ENCODE measurements around the gene GABRD. TPM values are rescaled to one million over a fixed set of nuclear protein-coding genes. Genes with fewer than 3 reads are reported as not detected.

Gene GABRD, protein sequence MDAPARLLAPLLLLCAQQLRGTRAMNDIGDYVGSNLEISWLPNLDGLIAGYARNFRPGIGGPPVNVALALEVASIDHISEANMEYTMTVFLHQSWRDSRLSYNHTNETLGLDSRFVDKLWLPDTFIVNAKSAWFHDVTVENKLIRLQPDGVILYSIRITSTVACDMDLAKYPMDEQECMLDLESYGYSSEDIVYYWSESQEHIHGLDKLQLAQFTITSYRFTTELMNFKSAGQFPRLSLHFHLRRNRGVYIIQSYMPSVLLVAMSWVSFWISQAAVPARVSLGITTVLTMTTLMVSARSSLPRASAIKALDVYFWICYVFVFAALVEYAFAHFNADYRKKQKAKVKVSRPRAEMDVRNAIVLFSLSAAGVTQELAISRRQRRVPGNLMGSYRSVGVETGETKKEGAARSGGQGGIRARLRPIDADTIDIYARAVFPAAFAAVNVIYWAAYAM
- total RNA-seq: not detected

DNA sequence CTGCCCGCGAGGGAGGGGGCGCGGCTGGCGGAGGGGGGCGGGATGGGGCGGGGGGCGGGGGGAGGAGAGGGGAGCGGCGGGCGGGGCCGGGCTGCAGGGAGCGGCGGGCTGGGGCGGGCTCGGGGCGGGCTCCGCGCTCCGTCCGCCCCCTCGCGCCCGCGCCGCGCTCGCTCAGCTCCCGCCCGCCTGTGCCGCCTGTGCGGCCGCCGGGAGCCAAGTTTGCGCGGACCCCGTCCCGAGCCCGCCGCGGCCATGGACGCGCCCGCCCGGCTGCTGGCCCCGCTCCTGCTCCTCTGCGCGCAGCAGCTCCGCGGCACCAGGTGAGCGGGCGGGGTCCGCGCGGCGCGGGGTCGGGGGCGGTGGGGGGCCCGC, at the start of gene GABRD:
Gene GABRD, plus strand, starts transcription at position 174 of the 372 bp plus-strand sequence. Its CDS starts 79 bp downstream, at position 253.
- H3K9me3 ChIP-seq: no peaks in the 10 kb centered on the region
- H3K36me3 ChIP-seq: no peaks in the 10 kb centered on the region
- no peak within 1 kb of the TSS for H3K27ac ChIP-seq
- no peak for DNase-seq (ENCODE audit: low spot score in 2 of 2)
- TF ChIP-seq, protein P1, sequence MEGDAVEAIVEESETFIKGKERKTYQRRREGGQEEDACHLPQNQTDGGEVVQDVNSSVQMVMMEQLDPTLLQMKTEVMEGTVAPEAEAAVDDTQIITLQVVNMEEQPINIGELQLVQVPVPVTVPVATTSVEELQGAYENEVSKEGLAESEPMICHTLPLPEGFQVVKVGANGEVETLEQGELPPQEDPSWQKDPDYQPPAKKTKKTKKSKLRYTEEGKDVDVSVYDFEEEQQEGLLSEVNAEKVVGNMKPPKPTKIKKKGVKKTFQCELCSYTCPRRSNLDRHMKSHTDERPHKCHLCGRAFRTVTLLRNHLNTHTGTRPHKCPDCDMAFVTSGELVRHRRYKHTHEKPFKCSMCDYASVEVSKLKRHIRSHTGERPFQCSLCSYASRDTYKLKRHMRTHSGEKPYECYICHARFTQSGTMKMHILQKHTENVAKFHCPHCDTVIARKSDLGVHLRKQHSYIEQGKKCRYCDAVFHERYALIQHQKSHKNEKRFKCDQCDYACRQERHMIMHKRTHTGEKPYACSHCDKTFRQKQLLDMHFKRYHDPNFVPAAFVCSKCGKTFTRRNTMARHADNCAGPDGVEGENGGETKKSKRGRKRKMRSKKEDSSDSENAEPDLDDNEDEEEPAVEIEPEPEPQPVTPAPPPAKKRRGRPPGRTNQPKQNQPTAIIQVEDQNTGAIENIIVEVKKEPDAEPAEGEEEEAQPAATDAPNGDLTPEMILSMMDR (IDR thresholded peaks at IDR 0.05): no peak
- intact Hi-C loops (cut with DNase I): no loop called here
- peaks cover 0 to 3% of the 10 kb centered on the region in 2 donors for H3K4me1 ChIP-seq
- H3K27me3 ChIP-seq: peaks cover 25% of the 10 kb centered on the region
- H3K4me3 ChIP-seq: peak within 1 kb of the TSS; percentile 14 to 30

DNA sequence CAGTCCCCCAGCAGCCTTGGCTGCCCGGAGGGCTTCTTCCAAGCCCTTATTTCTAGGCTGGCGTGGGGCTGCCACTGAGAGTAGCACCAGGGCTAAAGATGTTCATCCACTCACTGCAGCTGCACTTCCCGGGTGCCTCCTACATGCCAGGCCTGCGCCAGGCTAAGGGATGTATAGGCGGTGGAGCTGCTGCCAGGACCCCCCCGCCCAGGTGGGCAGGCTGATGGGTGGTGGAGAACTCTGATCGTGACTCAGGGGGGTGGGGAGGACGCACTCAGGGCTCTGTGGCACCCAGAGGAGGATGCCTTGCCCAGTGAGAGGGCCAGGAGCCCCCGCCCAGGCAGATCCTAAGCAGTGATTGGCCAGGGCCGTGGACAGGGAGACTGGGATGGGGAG, 49.6 kb upstream of the GABRD start:
- H3K4me3 ChIP-seq: no peak overlapping the region
- intact Hi-C loops (cut with DNase I): no loop called here
- H3K9me3 ChIP-seq: no peaks in the 10 kb centered on the region
- DNase-seq (ENCODE audit: low spot score in 2 of 2): no peak
- no peak overlapping the region for H3K27ac ChIP-seq
- TF ChIP-seq, protein P1 (IDR thresholded peaks at IDR 0.05): no peak
- no peaks in the 10 kb centered on the region for H3K27me3 ChIP-seq
- H3K4me1 ChIP-seq: no peaks in the 10 kb centered on the region
- H3K36me3 ChIP-seq: no peaks in the 10 kb centered on the region

DNA sequence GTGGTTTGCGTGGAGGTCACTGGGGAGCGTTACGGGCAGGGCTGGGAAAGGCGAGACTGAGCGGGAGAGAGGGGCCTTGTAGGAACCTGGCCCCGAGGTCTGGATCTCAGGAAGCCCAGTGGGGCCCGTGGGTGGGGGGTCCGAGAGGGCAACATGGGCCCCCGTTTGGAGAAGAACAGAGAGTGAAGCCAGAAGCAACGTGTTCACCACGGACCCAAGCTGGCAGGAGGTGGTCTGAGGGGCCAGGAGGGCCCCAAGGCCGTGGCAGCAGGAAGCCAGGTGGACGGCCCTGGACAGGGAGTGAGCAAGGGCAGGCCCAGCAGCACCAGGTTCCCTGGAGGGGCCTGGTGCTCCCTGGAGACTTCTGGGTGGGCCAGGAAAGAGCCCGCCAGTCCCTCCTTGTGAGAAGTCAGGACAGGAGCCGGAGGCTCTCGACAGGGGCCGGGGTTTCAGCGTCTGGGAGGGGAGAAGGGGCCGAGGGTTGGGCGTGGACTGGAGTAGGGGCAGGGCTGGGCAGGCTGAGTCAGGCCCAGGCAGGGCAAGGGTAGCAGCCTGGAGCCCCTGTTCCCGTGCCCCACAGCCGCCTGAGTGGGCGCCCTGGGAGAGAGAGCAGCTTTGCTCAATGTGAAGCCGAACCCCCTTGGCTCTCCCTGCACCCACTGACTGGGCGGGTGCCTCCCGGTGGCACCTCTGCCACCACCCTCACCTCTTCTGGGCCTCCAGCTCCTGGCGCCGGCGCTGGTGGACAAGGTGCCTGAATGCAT, 49.0 kb upstream of the GABRD start:
- H3K27me3 ChIP-seq: no peaks in the 10 kb centered on the region
- TF ChIP-seq, protein P1 (IDR thresholded peaks at IDR 0.05): no peak
- H3K4me3 ChIP-seq: no peak overlapping the region
- no peak overlapping the region for H3K27ac ChIP-seq
- no peaks in the 10 kb centered on the region for H3K9me3 ChIP-seq
- intact Hi-C loops (cut with DNase I): no loop called here
- H3K4me1 ChIP-seq: no peaks in the 10 kb centered on the region
- no peak for DNase-seq (ENCODE audit: low spot score in 2 of 2)
- no peaks in the 10 kb centered on the region for H3K36me3 ChIP-seq

DNA sequence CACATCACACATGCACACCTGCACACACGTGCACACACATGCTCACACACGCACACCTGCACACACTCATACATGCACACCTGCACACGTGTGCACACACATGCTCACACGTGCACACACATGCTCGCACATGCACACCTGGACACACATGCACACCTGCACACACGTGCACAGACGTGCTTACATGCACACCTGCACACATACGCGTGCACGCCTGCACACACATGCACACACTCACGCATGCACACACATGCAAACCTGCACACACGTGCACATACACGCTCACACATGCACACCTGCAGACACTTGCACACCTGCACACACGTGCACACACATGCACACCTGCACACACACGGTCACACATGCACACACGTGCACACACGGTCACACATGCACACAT, 48.1 kb upstream of the GABRD start:
- no peaks in the 10 kb centered on the region for H3K4me1 ChIP-seq
- no peaks in the 10 kb centered on the region for H3K36me3 ChIP-seq
- no peak for DNase-seq (ENCODE audit: low spot score in 2 of 2)
- no peaks in the 10 kb centered on the region for H3K27me3 ChIP-seq
- H3K27ac ChIP-seq: no peak overlapping the region
- TF ChIP-seq, protein P1 (IDR thresholded peaks at IDR 0.05): no peak
- no peaks in the 10 kb centered on the region for H3K9me3 ChIP-seq
- intact Hi-C loops (cut with DNase I): no loop called here
- no peak overlapping the region for H3K4me3 ChIP-seq

DNA sequence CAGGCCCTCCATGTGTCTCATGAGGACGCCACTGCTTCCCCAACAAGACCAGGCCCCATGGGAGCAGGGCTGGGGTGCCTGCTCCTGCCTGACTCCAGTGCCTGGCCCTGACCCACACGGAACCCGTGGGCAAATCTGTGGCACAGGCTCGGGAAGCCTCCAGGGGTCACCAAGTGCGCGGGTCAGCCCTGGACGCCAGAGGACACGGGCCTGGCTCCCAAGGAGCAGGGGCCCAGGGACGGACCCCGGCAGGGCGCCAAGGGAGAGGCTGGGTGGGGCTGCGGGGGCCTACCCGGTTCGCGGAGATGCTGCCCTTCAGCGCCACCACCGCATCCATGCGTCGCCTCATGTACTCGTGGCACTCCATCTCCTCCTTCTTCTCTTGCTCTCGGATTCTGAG, 47.5 kb upstream of the GABRD start:
- H3K27ac ChIP-seq: no peak overlapping the region
- TF ChIP-seq, protein P1 (IDR thresholded peaks at IDR 0.05): no peak
- no peaks in the 10 kb centered on the region for H3K27me3 ChIP-seq
- intact Hi-C loops (cut with DNase I): no loop called here
- H3K36me3 ChIP-seq: no peaks in the 10 kb centered on the region
- no peak for DNase-seq (ENCODE audit: low spot score in 2 of 2)
- H3K4me1 ChIP-seq: no peaks in the 10 kb centered on the region
- H3K4me3 ChIP-seq: no peak overlapping the region
- H3K9me3 ChIP-seq: no peaks in the 10 kb centered on the region

Data from ascending aorta (tissue), 2 donors.